ENCODE data around the gene PHF3.

Gene PHF3

DNA sequence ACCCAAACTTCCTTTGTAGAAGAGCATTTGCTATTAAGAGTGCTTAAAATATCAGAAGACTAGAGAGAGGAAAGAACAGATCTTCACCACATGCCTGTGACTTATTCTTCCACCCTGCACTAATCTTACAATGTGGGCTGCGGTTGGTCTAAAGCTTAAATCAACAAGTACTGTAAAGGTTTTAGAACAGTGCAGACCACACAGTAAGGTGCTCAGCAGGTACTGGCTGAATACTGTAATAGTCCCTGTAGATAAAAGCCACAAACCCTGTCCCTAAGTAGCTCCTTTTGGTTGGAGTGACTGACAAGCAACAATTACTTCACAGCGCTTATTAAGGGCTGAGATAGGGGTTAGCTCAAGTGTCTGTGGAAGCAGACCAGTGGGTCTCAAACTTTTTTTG lies 972 bp upstream of the PHF3 start:
- no peak for TF ChIP-seq ZFX (IDR thresholded peaks at IDR 0.05)
- TF ChIP-seq, protein P1, sequence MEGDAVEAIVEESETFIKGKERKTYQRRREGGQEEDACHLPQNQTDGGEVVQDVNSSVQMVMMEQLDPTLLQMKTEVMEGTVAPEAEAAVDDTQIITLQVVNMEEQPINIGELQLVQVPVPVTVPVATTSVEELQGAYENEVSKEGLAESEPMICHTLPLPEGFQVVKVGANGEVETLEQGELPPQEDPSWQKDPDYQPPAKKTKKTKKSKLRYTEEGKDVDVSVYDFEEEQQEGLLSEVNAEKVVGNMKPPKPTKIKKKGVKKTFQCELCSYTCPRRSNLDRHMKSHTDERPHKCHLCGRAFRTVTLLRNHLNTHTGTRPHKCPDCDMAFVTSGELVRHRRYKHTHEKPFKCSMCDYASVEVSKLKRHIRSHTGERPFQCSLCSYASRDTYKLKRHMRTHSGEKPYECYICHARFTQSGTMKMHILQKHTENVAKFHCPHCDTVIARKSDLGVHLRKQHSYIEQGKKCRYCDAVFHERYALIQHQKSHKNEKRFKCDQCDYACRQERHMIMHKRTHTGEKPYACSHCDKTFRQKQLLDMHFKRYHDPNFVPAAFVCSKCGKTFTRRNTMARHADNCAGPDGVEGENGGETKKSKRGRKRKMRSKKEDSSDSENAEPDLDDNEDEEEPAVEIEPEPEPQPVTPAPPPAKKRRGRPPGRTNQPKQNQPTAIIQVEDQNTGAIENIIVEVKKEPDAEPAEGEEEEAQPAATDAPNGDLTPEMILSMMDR (conservative IDR thresholded peaks at IDR 0.05) = no peak
- H3K27ac ChIP-seq = no peak overlapping the region

DNA sequence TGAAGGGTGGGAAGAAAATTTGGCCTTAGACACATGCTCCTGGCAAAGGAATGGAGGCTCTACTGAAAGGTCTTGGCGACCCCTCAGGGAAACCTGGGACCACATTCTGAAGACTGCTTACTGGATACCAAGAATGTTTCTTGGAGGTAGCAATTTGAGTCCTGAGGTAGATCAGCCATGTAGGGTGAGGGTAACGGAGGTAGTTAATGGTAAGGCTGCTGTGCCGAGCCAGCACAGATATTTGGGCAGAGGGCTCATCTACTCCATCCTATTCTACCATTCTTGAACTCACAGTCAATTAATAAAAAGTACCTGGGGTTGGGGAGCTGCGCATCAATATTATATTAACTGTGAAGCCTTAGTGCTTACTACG lies 401 bp upstream of the PHF3 start:
- peak overlapping the region; percentile 89; the same call in 1 of the 2 replicates for H3K27ac ChIP-seq
- no peak for TF ChIP-seq ZFX (IDR thresholded peaks at IDR 0.05)
- TF ChIP-seq, protein P1 (conservative IDR thresholded peaks at IDR 0.05) = no peak

DNA sequence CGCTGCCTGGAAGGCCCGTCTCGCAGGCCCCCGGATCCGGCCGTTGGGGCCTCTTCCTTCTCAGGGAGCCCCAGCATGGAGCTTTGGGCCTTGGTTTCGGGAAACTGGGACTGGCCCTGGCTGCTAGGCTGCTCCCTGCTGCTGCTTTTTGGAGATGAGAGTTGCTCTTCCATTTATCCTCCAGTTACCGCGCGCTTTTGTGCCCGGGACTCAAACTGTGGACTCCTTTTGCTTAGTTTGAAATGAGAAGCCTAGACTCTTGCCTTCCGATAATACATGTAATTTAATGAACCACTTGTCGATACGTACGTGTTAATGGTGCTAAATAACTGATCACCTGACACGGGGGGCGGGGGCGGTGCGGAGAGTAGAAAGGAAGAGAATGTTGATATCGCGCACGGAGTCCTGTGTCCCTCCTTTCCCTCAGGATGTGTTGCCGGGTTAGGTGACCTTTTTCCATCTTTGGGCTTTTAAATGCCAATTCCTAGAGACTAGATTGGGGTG lies 968 bp downstream of the PHF3 start:
- TF ChIP-seq, protein P1 (conservative IDR thresholded peaks at IDR 0.05) = no peak
- peak; percentile 75 for TF ChIP-seq ZFX (IDR thresholded peaks at IDR 0.05)
- H3K27ac ChIP-seq = peak overlapping the region; percentile 89

DNA sequence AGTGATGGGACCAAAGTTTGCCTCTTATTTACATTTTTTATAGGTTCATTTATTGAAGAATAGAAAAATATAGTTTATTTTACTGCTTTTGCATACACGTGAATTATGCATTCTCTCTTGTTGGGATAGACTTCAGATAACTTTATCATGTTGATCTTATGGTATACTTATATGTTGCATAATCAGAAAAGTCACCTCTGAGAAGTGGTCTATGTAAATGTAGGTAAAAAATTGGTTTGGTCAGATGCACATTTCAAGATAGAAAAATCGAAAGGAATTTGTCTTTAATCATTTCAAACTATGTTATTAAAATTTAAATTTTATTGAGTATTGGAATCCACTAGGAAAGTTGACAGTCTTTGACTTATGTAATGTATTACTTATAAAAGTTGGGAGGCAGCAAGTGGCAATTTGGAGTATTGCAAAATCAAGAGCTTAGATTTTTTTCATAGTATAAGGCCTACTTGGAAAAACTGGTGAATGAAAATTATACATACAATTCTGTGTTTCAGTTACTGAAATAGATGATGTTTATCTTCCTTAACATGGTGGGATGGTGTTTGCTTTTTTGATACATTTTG lies 2.4 kb downstream of the PHF3 start:
- H3K27ac ChIP-seq = no peak overlapping the region
- no peak for TF ChIP-seq ZFX (IDR thresholded peaks at IDR 0.05)
- TF ChIP-seq, protein P1 (conservative IDR thresholded peaks at IDR 0.05) = no peak

DNA sequence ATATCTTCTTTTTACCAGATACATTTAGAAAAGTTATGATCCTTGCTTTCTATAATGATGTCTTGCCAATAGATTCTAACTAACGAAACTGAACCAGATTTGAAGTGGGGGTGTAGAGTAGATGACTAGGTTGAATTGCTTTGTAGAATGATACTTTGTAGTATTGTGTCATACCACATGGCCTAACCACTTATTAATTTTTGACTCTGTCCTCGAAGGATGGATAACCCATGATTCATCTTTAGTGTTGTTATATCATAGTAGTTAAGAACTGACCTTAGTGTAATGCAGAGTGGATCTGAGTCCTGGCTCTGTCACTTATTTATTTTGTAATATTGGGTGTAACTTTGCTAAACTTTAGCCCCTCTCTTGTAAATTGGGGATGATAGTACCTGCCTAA lies 4.5 kb downstream of the PHF3 start:
- H3K27ac ChIP-seq = no peak overlapping the region
- TF ChIP-seq ZFX (IDR thresholded peaks at IDR 0.05) = no peak
- TF ChIP-seq, protein P1 (conservative IDR thresholded peaks at IDR 0.05) = no peak

DNA sequence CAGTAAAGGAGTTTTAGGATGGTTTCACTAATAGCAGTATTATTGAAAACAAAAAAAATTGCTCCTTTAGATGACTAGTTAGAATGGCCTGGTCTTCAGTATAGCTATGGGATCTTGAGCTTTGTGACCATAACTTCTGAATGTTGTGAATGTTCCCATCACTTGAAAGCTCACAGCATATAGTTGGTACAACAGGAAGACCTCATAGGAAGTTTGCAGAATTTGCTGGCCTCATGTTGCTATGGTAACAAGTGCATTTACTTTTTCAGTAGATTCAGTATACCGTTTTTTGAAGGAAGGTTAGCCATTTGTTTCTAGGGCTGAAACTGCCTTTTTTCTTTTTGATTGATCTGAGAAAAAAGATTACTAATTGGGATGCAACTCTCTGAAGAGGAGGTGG lies 8.3 kb downstream of the PHF3 start:
- no peak for TF ChIP-seq ZFX (IDR thresholded peaks at IDR 0.05)
- TF ChIP-seq, protein P1 (conservative IDR thresholded peaks at IDR 0.05) = no peak
- no peak overlapping the region for H3K27ac ChIP-seq

DNA sequence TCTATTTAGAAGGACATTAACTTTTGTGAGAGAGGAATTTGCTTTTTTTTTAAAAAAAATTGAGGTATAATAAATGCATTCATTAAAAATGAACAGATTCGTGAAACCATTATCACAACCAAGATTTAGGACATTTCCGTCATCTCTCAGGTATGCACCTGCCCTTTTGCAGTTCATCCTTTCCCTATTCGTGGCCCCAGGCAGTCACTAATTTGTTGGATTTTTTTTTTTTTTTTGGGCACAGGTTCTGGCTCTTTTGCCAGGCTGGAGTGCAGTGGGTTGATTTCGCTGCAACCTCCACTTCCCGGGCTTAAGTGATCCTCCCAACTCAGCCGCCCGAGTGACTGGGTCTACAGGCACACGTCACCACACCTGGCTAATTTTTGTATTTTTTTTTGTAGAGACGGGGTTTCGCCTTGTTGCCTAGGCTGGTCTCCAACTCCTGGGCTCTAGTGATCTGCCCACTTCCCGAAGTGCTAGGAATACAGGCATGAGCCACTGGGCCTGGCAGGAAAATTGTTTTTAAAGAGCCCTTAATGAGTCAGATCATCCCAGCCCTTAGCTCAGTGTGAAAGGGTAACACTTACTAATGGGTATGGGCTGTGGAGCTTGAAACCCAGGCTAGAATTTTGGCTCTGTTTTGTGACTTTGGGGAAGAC lies 9.2 kb downstream of the PHF3 start:
- H3K27ac ChIP-seq = no peak overlapping the region
- no peak for TF ChIP-seq ZFX (IDR thresholded peaks at IDR 0.05)
- TF ChIP-seq, protein P1 (conservative IDR thresholded peaks at IDR 0.05) = no peak

All from C4-2B (cell line).